ENCODE results near the gene BSN.

DNA sequence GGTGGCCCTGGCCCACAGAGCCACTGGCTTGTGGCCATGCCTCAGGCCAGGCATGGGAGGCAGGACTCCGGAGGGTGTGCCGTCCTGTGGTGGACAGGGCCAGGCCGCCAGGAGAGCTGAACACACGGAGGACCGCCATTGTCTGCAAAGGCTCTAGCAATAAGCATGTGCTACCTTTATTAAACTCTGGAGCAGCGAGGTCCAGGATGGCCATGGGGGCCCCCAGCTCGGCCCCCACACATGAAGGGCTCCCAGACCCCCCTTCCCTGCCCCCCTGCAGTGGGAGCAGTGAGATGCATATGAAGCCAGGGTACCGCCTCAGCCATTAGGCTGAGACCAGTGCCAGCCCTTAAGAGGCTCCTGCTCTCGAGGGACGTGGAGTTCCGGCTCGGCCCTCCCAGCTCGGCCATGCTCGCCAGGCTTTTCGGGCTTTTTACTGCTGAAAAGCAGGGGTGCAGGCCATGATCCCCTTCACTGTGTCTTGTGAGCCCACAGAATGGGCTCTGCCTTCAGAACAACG lies 162.5 kb downstream of the BSN start:
- TF ChIP-seq, protein P1, sequence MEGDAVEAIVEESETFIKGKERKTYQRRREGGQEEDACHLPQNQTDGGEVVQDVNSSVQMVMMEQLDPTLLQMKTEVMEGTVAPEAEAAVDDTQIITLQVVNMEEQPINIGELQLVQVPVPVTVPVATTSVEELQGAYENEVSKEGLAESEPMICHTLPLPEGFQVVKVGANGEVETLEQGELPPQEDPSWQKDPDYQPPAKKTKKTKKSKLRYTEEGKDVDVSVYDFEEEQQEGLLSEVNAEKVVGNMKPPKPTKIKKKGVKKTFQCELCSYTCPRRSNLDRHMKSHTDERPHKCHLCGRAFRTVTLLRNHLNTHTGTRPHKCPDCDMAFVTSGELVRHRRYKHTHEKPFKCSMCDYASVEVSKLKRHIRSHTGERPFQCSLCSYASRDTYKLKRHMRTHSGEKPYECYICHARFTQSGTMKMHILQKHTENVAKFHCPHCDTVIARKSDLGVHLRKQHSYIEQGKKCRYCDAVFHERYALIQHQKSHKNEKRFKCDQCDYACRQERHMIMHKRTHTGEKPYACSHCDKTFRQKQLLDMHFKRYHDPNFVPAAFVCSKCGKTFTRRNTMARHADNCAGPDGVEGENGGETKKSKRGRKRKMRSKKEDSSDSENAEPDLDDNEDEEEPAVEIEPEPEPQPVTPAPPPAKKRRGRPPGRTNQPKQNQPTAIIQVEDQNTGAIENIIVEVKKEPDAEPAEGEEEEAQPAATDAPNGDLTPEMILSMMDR (IDR thresholded peaks at IDR 0.05) = no peak
- TF ChIP-seq POLR2A (IDR thresholded peaks at IDR 0.05) = no peak

All from body of pancreas (tissue), 4 donors.